GM21526 (cell line): ENCODE measurements around the gene SMIM29.

Experiments
- ATAC-seq: cut with Tn5 transposase; IDR thresholded peaks from one replicate; pipeline ENCODE4 v1.9.1; 2021; ENCODE audit warnings: moderate library complexity; ENCODE audit not compliant: unreplicated experiment, low FRiP score

The SMIM29 gene

GRCh38 chr6:34200340-34200971 lies 48.4 kb downstream of the SMIM29 start:
- ATAC-seq: no peak

- ATAC-seq: no peak
Observed at GRCh38 chr6:34196833-34197195, 52.0 kb downstream of the SMIM29 start.
